HG02852 (cell line): ENCODE measurements around the gene PCDHA13.
"Not testable (repeated sequence)": the region's sequence is repeated elsewhere in the genome, so short reads cannot be mapped to it uniquely, and the experiment has no call there.

ENCODE experiments used
- ATAC-seq: cut with Tn5 transposase; IDR thresholded peaks from one replicate; pipeline ENCODE4 v1.9.1; 2021; ENCODE audit warnings: mild to moderate bottlenecking, moderate library complexity; ENCODE audit not compliant: unreplicated experiment

PCDHA13 gene

DNA sequence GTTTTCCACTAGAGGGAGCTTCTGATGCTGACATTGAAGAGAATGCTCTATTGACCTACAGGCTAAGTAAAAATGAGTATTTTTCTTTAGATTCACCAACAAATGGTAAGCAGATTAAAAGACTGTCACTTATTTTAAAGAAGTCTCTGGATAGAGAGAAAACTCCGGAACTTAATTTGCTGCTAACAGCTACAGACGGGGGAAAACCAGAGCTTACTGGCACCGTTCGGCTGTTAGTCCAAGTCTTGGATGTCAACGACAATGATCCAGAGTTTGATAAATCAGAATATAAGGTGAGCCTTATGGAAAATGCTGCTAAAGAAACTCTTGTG lies 12.4 kb upstream of the PCDHA13 start:
- no peak for ATAC-seq

DNA sequence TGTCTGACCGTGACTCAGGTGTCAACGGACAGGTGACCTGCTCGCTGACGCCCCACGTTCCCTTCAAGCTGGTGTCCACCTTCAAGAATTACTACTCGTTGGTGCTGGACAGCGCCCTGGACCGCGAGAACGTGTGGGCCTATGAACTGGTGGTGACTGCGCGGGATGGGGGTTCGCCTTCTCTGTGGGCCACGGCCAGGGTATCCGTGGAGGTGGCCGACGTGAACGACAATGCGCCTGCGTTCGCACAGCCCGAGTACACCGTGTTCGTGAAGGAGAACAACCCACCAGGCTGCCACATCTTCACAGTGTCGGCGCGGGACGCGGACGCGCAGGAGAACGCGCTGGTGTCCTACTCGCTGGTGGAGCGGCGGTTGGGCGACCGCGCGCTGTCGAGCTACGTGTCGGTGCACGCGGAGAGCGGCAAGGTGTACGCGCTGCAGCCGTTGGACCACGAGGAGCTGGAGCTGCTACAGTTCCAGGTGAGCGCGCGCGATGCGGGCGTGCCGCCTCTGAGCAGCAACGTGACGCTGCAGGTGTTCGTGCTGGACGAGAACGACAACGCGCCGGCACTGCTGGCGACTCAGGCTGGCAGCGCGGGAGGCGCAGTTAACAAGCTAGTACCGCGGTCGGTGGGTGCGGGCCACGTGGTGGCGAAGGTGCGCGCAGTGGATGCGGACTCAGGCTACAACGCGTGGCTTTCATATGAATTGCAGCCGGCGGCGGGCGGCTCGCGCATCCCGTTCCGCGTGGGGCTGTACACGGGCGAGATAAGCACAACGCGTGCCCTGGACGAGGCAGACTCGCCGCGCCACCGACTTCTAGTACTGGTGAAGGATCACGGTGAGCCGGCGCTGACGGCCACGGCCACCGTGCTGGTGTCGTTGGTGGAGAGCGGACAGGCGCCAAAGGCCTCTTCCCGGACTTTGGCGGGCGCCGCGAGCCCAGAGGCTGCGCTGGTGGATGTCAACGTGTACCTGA lies 11.4 kb upstream of the PCDHA13 start:
- no peak for ATAC-seq

DNA sequence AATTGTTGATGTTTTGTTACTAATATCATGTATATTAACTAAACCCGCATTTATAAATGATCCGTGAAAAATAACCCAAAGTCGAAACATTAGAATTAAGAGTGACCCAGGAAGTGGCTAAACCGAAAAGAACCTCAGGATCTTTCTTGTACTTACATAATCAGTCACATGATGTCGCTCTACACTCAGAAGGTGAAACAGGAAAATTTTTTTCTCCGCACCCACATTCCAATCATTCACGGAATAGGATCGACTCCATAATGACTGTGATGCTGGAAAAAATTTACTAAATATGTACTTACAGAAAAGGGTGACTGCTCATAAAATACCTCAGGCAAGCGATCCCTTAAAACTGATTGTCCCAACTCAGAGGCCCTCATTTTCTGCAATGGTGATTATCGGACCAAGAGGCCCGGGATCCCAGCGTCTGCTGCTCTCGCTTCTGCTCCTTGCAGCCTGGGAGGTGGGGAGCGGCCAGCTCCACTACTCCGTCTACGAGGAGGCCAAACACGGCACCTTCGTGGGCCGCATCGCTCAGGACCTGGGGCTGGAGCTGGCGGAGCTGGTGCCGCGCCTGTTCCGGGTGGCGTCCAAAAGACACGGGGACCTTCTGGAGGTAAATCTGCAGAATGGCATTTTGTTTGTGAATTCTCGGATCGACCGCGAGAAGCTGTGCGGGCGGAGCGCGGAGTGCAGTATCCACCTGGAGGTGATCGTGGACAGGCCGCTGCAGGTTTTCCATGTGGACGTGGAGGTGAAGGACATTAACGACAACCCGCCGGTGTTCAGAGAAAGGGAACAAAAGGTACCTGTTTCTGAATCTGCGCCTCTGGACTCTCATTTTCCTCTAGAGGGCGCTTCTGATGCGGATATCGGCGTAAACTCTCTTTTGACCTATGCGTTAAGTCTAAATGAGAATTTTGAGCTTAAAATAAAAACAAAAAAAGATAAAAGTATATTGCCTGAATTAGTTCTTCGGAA lies 6.5 kb upstream of the PCDHA13 start, which contains the start of gene PCDHA12:
PCDHA12 (plus strand) TSS at position 224 of the 981 bp plus-strand sequence; CDS start at position 389, 165 bp downstream.
- ATAC-seq: no peak

DNA sequence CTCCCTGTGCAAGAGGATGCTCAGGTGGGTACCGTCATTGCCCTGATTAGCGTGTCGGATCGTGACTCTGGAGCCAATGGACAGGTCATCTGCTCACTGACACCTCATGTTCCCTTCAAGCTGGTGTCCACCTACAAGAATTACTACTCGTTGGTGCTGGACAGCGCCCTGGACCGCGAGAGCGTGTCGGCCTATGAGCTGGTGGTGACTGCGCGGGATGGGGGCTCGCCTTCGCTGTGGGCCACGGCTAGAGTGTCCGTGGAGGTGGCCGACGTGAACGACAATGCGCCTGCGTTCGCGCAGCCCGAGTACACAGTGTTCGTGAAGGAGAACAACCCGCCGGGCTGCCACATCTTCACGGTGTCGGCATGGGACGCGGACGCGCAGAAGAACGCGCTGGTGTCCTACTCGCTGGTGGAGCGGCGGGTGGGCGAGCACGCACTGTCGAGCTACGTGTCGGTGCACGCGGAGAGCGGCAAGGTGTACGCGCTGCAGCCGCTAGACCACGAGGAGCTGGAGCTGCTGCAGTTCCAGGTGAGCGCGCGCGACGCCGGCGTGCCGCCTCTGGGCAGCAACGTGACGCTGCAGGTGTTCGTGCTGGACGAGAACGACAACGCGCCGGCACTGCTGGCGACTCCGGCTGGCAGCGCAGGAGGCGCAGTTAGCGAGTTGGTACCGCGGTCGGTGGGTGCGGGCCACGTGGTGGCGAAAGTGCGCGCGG lies 5.2 kb upstream of the PCDHA13 start:
- ATAC-seq: not testable (repeated sequence)

DNA sequence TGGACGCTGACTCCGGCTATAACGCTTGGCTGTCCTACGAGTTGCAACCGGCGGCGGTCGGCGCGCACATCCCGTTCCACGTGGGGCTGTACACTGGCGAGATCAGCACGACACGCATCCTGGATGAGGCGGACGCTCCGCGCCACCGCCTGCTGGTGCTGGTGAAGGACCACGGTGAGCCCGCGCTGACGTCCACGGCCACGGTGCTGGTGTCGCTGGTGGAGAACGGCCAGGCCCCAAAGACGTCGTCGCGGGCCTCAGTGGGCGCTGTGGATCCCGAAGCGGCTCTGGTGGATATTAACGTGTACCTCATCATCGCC lies 4.7 kb upstream of the PCDHA13 start:
- ATAC-seq: no peak

DNA sequence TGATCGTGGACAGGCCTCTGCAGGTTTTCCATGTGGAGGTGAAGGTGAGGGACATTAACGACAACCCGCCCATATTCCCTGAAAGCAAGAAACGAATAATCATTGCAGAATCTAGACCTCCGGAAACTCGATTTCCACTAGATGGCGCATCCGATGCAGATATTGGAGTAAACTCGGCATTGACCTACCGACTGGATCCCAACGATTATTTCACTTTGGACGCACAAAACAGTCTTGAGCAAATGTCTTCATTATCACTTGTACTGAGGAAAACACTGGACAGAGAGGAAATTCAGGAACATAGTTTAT lies 621 bp downstream of the PCDHA13 start:
- no peak for ATAC-seq

DNA sequence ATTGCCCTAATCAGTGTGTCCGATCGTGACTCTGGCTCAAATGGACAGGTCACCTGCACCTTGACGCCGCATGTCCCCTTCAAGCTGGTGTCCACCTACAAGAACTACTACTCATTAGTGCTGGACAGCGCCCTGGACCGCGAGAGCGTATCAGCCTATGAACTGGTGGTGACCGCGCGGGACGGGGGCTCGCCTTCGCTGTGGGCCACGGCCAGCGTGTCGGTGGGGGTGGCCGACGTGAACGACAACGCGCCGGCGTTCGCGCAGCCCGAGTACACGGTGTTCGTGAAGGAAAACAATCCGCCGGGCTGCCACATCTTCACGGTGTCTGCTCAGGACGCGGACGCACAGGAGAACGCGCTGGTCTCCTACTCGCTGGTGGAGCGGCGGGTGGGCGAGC lies 1.4 kb downstream of the PCDHA13 start:
- no peak for ATAC-seq

DNA sequence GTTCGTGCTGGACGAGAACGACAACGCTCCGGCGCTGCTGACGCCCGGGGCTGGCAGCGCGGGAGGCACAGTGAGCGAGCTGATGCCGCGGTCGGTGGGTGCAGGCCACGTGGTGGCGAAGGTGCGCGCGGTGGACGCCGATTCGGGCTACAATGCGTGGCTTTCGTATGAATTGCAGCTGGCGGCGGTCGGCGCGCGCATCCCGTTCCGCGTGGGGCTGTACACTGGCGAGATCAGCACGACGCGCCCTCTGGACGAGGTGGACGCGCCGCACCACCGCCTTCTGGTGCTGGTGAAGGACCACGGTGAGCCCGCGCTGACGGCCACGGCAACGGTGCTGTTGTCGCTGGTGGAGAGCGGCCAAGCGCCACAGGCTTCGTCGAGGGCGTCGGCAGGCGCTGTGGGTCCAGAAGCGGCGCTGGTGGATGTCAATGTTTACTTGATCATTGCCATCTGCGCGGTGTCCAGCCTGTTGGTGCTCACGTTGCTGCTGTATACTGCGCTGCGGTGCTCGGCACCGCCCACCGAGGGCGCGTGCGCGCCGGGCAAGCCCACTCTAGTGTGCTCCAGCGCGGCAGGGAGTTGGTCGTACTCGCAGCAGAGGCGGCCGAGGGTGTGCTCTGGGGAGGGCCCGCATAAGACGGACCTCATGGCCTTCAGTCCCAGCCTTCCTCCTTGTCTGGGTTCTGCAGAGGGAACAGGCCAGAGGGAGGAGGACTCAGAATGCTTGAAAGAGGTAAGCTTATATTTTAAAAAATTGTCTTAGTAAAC lies 2.2 kb downstream of the PCDHA13 start:
- no peak for ATAC-seq

DNA sequence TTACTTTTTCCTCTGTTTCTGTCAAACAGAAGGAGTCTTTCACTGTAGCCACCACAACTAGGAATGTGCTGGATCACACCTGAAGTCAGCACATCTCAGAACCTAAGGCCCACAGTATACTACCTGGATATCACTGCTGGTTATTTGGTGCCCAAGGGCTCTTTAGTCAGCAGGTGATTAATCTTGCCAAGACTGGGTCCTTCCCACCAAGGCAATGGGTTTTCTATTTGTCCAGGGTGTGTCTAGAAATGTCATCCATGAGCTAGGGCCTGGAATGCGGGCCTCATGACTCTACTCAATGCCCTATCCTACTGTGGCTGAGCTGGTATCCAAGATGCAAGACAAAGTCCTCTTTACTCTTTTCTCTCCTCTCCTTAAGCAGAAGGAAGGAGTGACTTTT lies 34.4 kb downstream of the PCDHA13 start:
- ATAC-seq: no peak

DNA sequence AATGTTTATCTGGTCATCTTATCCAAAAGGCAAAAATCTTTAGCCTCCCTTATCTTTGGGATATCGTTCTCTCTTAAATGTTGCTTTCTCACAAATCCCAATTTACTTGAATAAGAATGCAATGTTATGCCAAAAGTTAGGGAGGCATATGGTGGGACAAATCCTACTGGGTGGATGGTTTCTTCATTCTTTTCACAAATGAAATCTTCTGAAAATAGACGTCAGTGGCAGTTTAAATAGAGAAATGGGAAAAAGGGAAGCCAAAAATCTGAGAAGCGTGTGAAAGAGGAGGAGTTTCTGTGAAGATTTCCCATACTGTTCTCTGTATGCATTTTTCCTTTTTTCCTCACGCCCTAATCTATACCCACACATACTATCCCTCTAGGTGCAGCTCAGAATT lies 41.7 kb downstream of the PCDHA13 start:
- ATAC-seq: no peak

DNA sequence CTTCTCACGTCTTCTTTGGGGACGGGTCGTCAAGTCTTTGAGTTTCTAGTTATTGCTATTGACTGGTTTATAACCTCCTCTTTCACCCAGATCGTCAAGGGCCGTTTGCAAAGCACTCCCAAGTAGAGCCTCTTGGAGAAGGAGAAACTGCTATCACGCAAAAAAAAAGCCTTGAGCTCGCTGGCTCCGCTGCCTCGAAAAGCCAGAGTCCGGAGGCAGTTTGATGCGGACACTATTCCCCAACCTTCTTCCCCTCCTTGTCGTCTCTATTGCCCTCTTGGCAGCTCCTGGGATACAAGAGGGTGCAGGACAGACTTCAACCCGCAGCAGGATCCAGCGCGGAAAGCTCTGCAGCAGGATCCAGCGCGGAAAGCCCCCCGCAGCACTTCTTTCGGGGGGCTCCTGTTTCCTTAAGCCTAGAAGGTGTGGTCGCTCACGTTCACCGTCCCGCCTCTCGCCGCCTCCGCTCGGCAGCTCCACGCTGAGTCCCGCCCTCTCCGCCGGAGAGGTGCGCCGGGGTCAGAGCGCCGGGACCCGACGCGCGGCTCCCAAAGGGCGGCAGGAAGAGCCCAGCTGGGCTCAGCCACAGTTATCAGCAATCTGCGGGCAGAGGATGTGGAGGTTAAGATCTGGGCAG lies 44.0 kb downstream of the PCDHA13 start, which contains the start of gene PCDHAC1:
PCDHAC1 (plus strand) TSS at position 494 of the 637 bp plus-strand sequence. CDS start 594 bp downstream, outside the sequence.
- no peak for ATAC-seq

DNA sequence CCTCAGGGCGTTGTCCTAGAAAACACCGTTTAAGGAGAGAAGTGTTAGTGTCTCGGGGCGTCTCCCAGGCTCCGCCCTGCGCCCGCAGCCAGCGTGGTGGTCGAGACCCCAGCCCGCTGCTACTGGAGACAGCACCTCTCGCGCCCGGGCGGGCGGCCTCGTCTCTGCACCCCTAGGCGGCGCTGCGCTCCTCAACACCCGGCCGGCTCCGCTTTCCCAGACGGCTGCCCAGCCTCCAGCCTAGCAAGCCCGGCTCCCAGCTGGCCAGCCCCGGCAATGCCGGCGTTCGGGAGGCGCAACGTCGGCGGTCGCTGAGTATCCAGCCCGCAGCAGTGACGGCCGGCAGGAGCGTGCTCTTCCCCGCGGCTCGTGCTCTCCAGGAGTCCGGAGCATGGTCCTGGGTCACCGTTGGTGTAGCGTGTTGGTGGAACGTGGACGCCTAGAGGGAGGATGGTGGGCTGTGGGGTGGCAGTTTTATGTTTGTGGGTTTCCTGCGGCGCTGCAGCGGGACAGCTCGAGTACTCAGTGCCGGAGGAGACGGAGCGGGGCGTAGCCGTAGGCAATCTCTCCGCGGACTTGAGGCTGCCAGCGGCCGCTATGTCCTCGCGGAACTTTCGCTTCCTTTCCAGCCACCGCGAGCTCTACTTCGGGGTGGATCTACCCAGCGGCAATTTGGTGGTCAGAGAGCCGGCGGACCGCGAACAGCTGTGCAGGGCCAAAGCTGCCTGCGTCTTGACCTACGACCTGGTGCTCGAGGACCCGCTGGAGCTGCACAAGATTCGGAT lies 44.7 kb downstream of the PCDHA13 start:
- ATAC-seq: no peak

DNA sequence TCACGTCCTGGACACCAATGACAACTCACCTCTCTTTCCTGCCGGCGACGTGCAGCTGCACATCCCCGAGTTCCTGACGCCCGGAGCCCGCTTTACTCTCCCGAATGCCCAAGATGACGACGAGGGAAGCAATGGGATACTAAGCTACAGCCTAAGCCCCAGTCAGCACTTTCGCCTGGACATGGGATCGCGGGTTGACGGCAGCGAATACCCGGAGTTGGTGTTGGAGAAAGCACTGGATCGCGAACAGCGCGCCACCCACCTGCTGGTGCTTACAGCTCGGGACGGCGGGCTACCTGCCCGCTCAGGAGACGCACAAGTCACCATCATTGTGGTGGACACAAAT lies 45.3 kb downstream of the PCDHA13 start:
- no peak for ATAC-seq
